Activated naive CD8-positive, alpha-beta T cell treated with anti-CD3 and anti-CD28 coated beads, Interleukin-2, amount 10 ng/mL, durations not matched to agents 7 days and 5 days (primary cell): ENCODE measurements around the gene STUM. TPM values are rescaled to one million over a fixed set of nuclear protein-coding genes. Genes with fewer than 3 reads are reported as not detected.

Source experiments
- total RNA-seq, 2 experiments: library from RNA; stranded (reverse); gene quantifications; one replicate each; pipeline ENCODE4 v1.2.3, GENCODE V29; 2021

Gene STUM
- total RNA-seq, 2 experiments from 2014 or later = not detected

Other genes starting within 250 kb of the STUM start
- gene LIN9, start 239.6 kb upstream of the STUM start, total RNA-seq = 10 to 100 TPM; 11.0 to 11.1 TPM
- 100 to 1,000 TPM; 128 to 132 TPM for gene PARP1, start 140.7 kb upstream of the STUM start, total RNA-seq
- gene ITPKB, start 190.5 kb downstream of the STUM start, total RNA-seq = 10 to 100 TPM; 75.3 to 76.9 TPM